ENCODE data around the gene TSHR. TPM values are rescaled to one million over a fixed set of nuclear protein-coding genes. Genes with fewer than 3 reads are reported as not detected.

Gene TSHR
- total RNA-seq, 1 donor from 2014 or later, result 13.0 TPM

DNA sequence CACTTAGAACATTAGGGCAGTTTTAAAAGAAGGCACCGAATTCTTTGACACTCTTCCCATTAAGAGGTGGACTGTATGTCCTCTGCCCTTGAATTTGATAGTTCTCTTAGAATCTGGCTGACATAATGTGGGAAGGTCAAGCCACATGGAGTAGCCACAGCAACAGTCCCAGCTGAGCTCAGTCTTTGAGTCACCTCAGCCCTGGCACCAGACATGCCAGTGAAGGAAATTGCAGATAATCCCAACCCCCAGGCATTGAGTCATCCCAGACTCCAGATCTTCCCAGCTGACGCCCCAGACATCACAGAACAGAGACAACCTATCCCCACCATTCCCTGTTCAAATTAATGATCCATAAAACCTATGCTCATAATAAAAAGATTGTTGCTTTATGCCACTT lies 181.9 kb downstream of the TSHR start:
- no peak for DNase-seq (ENCODE audit: low spot score)

DNA sequence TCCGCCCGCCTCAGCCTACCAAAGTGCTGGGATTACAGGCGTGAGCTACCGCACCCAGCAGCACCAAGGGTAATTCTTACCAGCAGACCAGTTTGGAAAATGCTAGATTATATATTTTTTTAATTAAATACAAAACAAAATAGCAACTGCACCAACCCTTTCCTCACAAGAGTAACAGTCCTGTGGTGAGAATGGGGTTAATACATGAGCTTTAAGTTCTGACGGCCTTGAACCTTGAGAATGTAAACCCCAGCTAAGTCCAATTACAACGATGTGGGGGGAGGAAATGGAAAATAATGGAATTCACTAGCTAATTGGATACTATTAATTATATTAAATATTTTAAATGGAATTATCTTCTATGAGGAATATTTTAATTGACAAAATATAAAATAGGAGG lies 183.0 kb downstream of the TSHR start:
- DNase-seq (ENCODE audit: low spot score), result no peak

DNA sequence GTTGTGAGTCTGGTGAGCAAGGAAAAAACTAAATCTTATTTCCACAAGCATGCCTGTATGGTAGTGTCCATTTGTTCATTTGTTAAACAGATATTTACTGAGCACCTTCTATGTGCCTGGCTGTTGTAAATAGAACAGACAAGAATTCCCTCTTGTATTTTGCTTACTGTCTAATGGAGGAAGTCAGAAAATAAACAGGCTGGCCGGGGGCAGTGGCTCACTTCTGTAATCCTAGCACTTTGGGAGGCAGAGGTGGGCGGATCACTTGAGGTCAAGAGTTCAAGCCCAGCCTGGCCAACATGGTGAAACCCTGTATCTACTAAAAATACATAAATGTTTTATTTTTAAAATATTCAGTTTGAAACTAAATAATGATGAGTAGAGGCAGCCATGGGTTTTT lies 186.0 kb downstream of the TSHR start:
- DNase-seq (ENCODE audit: low spot score), result no peak

DNA sequence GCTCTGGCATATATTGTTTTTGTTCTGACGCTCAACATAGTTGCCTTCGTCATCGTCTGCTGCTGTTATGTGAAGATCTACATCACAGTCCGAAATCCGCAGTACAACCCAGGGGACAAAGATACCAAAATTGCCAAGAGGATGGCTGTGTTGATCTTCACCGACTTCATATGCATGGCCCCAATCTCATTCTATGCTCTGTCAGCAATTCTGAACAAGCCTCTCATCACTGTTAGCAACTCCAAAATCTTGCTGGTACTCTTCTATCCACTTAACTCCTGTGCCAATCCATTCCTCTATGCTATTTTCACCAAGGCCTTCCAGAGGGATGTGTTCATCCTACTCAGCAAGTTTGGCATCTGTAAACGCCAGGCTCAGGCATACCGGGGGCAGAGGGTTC lies 188.4 kb downstream of the TSHR start:
- DNase-seq (ENCODE audit: low spot score), result no peak

DNA sequence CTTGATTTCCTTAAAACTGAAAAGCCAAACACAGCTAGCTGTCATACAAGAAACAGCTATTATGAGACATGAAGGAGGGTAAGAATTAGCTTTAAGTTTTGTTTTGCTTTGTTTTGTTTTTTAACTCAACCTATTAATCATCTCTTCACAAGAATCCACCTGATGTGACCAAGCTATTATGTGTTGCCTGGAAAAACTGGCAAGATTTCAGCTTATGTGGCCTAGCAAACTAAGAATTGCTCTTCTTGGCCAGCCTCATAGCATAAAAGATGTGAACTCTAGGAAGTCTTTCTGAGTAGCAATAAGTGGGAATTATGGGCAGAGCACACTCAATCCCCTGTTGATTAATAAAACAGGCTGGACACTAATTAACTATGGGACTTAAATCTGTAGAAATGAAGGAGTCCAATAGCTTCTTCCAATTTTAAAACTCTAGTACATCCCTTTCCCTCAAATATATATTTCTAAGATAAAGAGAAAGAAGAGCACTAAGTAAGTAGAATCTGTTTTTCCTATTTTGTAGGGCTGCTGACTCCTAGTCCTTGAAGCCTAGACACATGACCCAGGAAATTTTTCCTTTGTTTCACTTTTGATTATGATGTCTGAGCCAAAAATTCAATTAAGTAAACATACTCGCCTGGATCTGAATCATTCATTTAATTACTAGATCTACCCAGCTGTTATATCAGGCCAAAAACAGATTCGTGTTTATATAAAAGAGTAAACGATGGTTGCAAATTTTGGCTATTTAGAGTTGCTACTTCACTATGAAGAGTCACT lies 189.6 kb downstream of the TSHR start:
- no peak for DNase-seq (ENCODE audit: low spot score)

DNA sequence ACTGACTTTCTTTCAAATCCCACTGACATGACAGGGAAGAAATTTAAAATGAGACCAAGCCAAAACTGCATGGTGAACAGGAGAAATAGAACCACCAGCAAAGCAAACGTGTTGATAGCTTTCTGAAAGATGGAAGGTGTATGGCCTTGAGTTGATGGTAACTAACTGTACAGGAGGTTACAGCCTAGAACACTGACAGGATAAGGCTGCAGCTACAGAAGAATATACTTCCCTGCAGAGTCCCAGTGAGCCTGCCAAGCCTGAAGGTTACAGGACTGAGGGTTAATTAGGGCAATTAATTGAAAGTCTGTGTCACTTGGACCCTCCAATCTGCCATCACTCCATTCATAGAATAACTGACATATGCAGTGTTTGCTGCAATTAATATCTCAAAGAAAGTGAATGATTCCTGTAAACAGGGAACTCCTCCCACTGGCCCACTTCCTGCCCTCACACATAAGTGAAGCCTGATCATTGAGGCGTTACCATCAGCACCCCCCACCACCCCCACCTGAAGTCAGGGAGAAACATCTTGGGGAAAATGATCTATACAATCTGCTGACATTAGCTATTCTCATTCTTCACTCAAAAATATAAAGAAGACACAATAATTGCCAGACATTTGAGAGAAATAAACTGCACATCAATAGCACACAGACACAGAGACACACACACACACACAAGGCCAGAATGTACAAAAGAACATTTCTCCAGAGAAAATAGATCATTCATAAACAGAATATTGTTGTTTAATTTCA lies 191.9 kb downstream of the TSHR start:
- DNase-seq (ENCODE audit: low spot score), result no peak

DNA sequence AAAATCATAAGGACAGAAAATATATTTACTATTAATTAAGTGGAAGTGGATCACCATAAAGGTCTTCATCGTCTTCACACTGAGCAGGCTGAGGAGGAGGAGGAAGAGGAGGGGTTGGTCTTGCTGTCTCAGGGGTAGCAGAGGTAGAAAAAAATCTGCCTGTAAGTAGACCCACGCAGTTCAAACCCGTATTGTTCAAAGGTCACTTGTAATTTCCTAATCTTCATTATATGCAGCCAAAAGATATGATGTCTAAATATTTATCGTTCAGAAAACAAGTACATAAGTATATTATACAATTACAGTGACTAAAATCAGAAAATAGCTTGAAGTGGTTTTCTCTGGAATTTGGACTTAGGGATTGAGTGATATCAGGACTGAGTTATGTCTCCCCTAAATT lies 193.2 kb downstream of the TSHR start:
- no peak for DNase-seq (ENCODE audit: low spot score)

DNA sequence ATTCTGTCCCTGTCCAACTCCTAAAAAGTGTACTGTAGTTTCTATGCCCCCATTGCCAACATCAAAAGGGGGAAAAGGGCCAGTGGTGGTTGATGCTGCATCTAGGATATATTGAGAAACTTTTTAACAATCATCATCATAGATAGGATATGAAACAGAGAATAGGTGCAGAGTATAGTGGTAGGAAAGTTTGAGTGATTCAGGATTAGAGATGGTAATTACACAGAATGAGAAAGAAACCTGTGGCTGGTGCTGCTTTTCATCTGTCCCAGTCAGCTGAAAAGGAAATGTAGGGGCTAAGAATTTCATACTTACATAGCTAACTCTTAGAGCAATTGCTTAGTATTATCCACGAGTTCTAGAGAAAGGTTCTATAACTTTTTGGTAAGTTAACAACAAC lies 197.8 kb downstream of the TSHR start:
- DNase-seq (ENCODE audit: low spot score), result no peak

DNA sequence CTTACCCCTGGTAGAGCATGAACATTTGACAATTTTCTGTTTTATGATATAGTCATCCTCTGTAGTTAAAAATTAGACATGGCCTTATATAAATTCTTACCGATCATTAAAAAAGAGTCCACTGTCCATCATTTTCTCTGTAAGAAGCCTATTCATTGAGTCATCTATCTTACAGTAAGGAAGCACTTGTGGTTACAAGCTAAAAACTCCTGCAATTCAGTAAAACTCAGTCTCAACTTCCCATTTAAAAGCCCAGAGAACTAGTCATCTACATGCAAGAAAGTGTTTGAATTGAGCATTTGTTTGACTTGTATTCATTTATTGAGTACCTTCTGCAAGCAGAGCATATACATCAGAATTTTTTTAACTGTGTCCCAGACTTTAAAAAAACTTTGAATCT lies 202.0 kb downstream of the TSHR start:
- no peak for DNase-seq (ENCODE audit: low spot score)

DNA sequence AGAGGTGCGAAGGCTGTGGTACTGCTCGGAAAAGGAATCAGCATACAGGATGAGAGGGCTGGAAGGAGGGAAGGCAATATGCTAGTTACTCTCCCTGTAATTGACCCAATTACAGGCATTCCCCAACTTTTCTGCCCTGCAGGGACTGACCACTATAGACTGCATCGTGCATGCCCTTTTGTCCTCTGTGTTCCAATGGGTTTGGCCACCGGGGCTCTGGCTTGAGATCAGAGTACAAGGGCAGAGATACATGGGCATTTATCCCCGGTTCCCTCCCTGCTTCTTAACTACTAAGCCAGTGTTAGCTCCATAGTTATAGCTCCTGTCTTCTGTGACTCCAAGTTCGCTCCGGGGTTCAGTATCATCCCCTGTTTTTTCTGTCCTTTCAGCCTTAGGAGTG lies 205.7 kb downstream of the TSHR start:
- DNase-seq (ENCODE audit: low spot score), result no peak

DNA sequence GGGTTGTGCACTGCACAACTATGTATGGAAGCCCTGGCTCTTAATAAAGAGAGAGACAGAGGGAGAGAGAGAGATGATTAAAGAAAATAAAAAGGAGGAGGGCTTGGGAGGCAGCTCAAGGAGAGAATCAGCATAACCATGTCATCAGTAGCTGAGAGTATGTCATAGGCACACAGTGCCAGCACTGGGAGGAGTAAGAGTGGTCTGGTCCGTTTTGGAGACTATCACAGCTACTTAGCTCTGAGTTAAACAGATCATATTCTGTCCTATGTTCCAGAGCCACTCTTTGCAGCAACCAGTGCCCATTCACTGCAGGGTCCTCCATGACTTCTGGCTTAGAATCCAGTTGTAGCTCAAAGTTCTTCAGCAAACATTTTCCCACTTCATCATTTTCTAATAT lies 206.3 kb downstream of the TSHR start:
- no peak for DNase-seq (ENCODE audit: low spot score)

DNA sequence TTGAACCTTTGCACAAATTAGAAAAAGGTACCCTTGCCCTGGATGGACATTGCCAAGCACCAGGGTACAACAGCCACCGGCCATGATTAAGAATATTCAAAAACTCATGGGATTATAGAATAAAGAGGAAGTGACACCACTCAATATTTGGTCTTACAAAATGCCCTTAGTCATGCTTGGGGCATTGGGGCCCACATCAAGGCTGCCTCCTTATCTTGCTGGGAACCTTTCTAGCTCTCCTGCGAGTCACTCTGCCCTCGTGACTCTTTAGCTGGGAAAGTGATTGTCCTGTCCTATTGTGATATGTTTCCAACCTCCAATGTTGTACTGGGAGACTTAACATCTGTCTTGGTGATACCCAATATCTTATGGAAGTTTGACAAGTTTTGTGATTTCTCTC lies 207.5 kb downstream of the TSHR start:
- DNase-seq (ENCODE audit: low spot score), result no peak

DNA sequence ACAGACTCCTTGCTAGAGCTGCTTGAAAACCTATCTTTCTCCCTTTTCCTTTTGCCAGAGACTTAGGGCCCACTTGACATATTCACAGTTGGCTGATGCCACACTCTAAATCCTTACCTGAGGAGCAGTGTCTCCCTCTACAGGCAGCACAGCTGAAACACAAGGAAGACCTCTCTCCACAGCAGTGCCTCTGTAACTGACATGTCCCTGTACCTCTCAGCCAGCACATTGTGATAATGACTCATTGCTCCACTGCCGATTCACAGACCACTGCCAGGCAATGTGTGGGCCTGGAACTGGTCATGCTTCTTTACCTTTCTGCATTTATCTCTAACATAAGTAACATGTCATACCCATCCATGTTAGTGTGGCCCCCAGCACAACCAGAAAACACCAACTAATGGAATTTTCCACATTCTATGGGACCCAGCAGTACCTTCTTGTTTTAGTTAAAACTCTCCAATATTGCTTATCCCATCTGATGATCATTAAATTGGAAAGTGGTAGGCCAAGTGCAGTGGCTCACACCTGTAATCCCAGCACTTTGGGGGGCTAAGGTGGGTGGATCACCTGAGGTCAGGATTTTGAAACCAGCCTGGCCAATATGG lies 208.8 kb downstream of the TSHR start:
- peak; percentile 42 for DNase-seq (ENCODE audit: low spot score)

DNA sequence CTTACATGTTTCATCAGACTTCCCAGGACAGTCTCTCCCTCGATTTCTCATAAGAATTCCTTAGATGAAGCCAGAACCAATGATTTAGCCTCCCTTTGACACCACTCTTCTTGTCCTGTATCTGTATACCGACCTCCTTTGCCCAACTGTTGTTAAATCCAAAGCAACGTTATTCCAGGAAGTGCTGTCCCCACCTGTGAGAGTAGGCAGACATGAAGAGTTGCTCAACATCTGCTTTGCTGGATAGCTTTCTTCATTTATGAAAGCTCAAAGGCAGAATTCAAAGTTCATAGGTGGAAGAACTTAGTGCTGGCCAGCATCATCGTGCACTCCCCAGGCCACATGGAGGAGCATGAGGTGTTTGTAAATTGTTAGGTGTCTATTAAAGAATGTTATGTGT lies 209.8 kb downstream of the TSHR start:
- no peak for DNase-seq (ENCODE audit: low spot score)

DNA sequence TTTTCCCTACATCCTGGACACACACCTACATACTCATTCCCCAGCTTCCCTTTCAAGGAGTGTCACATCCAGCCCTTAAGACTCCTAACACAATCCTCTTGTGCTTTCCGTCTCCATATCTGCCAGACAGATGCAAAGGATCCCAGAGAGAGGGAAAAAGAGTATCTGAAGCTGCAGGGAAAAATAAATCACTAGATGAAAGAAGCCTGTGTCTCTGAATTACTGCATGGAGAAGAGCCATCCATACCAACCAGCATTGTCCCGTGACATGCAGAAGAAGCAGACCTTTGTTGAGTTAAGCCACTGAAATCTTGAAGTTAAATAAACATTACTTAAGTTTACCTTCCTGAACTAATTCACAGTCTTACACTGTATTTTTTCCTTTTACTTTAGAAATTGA lies 210.7 kb downstream of the TSHR start:
- no peak for DNase-seq (ENCODE audit: low spot score)

DNA sequence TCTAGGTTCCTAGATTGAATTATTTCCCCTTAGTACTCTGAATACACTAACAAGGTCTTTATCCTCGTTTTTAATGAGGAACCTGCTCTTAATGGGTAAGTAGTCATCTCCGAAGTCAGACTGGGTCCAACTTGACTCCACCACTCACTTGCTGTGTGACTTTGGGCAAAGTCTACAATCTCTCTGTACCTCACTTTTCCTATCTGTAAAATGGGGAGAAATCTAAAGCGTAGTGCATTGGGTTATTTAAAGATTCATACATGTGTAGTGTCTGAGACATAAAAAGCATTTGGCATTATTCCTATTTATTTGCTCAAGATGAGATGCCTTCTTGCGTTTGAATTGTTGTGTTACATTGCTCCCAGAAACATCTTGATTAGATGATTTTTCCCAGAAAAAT lies 213.8 kb downstream of the TSHR start:
- no peak for DNase-seq (ENCODE audit: low spot score)

DNA sequence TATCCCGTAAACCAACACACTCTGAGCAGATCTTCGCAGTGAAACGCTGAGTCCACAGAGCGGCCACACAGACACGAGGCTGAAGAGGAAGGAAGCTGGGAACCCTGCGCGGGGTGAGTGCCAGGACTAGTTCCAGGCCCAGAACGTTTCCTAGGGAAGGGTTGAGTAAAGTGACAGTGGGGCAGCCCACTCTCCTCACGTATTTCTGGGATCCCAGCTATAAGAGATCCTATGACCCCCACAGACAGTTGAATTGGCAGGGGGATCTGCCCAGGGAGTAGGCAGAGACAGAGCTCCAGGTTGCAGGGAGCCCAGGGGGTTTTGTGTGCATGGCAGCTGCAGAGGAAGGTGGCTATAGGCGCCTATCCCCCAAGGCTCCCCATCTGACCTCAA lies 214.3 kb downstream of the TSHR start:
- DNase-seq (ENCODE audit: low spot score), result peak; percentile 58

DNA sequence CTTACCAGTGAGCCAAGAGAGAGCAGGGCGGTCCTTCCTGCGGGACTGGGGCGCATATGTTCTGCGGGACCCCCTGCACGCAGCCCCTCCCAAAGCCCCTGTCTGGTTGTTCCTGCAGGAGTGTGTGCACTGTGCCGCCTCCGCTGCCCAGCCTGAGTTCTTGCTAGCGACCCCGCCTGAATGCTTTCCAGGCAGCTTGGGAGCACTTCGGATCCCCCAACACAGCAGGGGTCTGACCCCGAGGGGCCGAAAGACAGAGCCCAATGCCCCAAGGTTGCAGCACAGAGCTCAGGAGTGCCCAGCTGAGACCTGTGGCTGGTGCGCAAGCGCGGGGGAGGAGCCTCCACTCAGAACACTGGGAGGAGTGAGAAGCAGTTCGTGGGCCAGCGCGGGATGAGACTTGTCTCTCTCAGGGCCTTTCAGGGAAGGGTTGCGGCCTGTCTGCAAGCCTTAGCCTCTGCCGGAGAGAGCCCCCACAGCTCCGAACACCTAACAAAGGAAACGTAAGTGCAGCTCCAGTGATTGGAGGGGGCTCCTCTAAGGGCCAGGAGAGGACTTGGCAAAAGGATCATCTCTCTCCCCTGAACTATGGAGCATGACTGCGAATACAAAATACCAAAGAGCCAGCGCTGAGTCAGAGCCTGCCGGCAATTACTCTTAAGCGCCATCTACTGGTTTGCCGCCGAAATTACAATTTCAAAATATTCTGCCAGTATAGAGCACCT lies 214.8 kb downstream of the TSHR start:
- DNase-seq (ENCODE audit: low spot score), result peak; percentile 97

DNA sequence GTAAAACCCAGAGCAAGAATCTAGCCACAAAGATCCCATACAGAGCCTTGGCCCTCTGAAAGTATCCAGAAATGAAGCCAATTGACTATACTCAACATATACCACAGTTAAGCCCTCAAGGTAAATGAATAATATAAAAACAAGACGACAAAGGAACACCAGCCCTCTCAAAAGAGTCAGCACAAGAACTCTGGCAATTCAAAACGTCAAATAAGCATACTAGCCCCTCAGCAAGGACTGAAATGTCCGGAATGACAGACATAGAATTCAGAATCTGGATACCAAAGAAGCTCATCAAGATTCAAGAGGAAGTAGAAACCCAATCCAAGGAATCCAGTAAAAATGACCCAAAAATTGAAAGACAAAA lies 215.4 kb downstream of the TSHR start:
- no peak for DNase-seq (ENCODE audit: low spot score)

DNA sequence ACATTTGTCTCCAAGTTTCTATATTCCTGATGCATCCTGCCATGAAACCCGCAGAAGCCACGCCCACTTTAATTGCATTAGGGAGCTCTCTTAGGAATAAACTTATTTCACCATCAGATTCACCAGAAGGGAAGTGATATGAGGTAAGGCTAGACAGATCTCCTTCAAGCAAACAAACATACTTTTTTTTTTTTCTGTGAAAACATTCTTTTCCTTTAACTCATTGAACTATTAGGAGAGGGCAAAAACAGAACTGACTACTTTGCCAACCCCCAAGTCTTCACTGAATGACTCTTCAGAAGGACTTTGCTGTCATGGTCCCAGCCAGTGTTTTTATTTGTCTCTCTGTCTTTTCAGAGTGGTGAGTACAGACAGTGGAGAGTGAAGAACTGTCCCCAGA lies 216.9 kb downstream of the TSHR start:
- DNase-seq (ENCODE audit: low spot score), result no peak

DNA sequence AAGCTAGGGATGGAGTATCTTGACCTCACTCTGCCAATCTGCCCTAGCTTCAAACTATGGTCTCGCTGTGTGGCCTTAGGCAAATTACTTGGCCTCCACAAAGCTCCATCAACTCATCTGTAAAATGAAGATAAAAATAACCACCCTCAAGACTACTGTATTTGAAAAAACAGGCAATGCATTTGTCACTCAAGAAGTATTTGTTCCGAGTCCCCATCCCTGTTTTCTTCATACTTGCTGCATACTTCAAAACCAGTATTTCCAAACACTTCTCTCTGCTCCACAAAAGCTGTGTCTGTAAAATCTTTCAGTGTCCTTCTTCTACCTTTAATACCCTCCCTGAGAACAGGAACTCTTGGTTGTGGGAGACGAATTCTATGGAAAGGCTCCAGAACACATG lies 217.5 kb downstream of the TSHR start:
- DNase-seq (ENCODE audit: low spot score), result no peak

DNA sequence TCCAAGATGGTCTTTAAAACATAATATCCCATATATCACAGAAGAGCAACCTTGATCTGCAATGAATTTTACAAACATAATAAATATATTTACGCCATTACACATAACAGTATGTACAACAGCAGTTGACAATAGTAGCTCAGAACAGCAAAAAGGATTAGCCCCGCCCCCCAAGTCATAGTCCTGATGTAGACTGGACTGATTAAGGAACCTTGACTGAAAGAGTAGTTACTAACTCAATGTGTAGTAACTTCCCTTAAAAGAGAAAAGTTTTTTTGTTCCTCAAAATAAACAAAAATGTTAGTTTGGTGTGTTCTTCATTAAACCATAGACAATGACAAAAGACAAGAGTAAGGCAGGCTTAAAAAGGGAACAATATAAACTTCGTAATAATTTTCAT lies 220.8 kb downstream of the TSHR start:
- peak; percentile 25 for DNase-seq (ENCODE audit: low spot score)
